ENCODE measurements around the gene MRC1. TPM values are rescaled to one million over a fixed set of nuclear protein-coding genes. Genes with fewer than 3 reads are reported as not detected.

Gene MRC1
- total and polyA plus RNA-seq, 9 of the 15 experiments (the other 6 are each of a cell fraction or from before 2014, with no cell fraction given), result 0.01 to 0.20 (median 0.03) TPM; not detected in 5

DNA sequence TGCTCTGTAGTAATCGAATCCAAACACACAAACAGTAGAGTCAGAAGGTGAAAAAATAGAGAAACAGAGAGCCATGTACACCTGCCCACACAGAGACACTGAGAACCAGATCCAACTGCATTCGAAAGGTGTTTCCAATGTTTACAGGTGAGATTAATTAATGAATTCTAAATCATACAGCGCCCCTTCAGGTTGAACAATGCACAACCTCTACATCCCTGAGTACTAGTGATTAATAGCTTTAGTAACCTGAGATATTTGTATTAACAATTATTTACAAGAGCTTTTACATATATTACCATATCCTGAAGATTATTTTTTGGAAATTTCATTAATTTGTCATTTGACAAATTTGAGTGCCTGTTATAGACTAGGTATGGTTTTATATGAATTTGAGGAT lies 7.6 kb upstream of the MRC1 start (continued):
- no peak for TF ChIP-seq POLR2B (IDR thresholded peaks at IDR 0.05; ENCODE audit: low read depth, partially characterized antibody)
- no peak for TF ChIP-seq BACH1 (tag; IDR thresholded peaks at IDR 0.05)
- TF ChIP-seq, protein P1, sequence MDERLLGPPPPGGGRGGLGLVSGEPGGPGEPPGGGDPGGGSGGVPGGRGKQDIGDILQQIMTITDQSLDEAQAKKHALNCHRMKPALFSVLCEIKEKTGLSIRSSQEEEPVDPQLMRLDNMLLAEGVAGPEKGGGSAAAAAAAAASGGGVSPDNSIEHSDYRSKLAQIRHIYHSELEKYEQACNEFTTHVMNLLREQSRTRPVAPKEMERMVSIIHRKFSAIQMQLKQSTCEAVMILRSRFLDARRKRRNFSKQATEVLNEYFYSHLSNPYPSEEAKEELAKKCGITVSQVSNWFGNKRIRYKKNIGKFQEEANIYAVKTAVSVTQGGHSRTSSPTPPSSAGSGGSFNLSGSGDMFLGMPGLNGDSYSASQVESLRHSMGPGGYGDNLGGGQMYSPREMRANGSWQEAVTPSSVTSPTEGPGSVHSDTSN (CRISPR knock-in tag; IDR thresholded peaks at IDR 0.05; ENCODE audit: low read depth), result no peak
- TF ChIP-seq, protein P1 (tag; conservative IDR thresholded peaks at IDR 0.05; ENCODE audit: low read depth), result peak; percentile 60; the same call in 1 of the 2 replicates
- no peak for TF ChIP-seq PTTG1 (tag; IDR thresholded peaks at IDR 0.05; ENCODE audit: low read depth)
- no peak for TF ChIP-seq NELFE (IDR thresholded peaks at IDR 0.05; ENCODE audit: insufficient read depth, insufficient read length)
- TF ChIP-seq, protein P2, sequence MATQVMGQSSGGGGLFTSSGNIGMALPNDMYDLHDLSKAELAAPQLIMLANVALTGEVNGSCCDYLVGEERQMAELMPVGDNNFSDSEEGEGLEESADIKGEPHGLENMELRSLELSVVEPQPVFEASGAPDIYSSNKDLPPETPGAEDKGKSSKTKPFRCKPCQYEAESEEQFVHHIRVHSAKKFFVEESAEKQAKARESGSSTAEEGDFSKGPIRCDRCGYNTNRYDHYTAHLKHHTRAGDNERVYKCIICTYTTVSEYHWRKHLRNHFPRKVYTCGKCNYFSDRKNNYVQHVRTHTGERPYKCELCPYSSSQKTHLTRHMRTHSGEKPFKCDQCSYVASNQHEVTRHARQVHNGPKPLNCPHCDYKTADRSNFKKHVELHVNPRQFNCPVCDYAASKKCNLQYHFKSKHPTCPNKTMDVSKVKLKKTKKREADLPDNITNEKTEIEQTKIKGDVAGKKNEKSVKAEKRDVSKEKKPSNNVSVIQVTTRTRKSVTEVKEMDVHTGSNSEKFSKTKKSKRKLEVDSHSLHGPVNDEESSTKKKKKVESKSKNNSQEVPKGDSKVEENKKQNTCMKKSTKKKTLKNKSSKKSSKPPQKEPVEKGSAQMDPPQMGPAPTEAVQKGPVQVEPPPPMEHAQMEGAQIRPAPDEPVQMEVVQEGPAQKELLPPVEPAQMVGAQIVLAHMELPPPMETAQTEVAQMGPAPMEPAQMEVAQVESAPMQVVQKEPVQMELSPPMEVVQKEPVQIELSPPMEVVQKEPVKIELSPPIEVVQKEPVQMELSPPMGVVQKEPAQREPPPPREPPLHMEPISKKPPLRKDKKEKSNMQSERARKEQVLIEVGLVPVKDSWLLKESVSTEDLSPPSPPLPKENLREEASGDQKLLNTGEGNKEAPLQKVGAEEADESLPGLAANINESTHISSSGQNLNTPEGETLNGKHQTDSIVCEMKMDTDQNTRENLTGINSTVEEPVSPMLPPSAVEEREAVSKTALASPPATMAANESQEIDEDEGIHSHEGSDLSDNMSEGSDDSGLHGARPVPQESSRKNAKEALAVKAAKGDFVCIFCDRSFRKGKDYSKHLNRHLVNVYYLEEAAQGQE (IDR thresholded peaks at IDR 0.05; ENCODE audit: borderline replicate concordance), result peak; percentile 19; the same call in 1 of the 2 replicates
- TF ChIP-seq, protein P2 (CRISPR knock-in tag; IDR thresholded peaks at IDR 0.05; ENCODE audit: low read depth), result no peak
- peak; percentile 56 for TF ChIP-seq MEIS2 (IDR thresholded peaks at IDR 0.05; ENCODE audit: partially characterized antibody)
- TF ChIP-seq ATF7 (IDR thresholded peaks at IDR 0.05), result no peak
- no peak for TF ChIP-seq RBFOX2 (IDR thresholded peaks at IDR 0.05; ENCODE audit: low read depth, low read length)
- TF ChIP-seq COPS2 (conservative IDR thresholded peaks at IDR 0.05), result no peak

Data from K562 (cell line).